ENCODE measurements around the gene NEMP2.
"Not testable (repeated sequence)": the region's sequence is repeated elsewhere in the genome, so short reads cannot be mapped to it uniquely, and the experiment has no call there.

NEMP2 gene

DNA sequence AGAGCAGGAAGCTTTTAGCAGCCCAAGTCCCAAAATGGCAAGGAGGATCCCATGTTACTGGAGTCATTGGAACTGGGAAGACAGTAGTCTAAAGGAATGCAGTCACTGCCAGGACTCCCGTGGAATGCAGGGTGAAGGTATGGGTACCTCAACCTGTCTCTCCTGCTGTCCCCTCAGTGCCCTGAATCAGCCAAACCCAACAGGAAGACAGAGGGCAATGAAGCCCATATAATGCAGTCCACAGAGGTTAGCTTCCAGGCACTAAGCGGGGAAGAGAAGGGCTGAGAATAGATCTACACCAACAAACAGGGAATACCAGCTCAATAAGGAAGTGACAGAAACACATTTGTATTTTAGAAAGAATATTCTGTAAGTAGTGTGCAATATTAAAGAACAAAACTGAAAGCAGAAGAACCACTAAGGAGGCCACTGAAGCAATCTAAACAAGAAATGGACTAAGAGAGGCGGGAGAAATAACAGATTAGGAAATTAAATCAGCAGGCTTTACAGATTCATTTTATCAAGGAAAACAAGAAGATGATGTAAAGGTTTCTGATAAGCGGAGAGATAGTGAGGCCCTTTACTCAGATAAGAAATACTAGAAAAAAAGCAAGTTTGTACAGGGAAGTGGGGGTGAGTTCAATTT, 8.3 kb downstream of the NEMP2 start:
- DNase-seq (ENCODE audit: low read depth in 2 of 2), result no peak

- DNase-seq (ENCODE audit: low read depth in 2 of 2), result no peak
These were observed 9.6 kb downstream of the NEMP2 start for GRCh38 chr2:190524928-190525327.

DNA sequence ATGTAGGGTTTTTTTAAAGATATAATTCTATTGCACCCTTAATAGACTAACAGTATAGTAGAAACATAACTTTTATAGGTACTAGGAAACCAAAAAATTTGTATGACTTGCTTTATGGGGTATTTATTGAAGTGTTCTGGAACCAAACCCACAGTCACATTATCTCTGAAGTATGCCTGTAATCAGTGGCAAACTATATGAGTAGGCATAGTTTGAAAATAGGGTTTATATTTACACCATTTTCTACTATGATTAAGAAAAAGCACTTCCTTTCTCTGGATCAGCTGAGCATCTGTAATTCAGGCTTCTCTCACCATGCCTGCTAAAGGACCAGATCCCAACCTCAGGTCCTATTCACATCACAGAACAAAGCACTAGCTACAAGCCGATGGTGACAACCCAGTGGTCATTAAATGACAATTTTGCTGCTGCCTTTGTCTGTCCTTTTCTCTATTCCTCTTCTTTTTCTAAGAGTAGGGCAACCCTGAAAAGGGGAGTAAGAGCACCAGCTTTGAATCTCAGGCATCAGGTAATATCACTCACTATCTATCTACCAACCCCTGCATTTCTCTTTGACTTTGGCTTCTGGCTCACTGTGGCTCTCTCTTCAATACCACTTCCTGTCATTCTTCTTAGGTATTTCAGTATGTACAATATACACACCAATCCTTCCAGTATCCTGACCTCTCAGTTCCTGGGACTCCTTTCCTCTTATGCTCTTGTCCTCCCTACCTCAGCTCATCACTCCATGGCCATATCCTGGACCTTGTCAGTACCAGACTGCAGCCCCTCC, 14.4 kb downstream of the NEMP2 start:
- no peak for DNase-seq (ENCODE audit: low read depth in 2 of 2)

DNA sequence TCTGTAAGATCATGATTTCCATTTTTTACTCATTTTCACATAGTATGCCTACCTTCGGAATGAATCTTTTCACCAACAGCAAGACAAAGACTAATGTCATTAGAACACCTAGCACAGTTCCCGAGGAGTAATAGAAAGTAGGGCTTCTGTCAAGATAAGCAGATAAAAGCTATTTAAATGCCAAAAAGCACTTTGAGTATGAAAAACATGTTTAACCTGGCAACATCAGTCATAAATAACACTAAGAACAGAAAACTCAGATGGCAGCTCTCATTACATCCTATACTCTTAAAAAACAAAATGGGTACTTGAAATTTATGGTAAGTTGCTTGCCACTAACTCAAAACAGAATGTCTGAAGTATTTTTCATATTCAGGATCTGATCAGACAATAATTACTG, 17.1 kb downstream of the NEMP2 start:
- DNase-seq (ENCODE audit: low read depth in 2 of 2), result no peak

DNA sequence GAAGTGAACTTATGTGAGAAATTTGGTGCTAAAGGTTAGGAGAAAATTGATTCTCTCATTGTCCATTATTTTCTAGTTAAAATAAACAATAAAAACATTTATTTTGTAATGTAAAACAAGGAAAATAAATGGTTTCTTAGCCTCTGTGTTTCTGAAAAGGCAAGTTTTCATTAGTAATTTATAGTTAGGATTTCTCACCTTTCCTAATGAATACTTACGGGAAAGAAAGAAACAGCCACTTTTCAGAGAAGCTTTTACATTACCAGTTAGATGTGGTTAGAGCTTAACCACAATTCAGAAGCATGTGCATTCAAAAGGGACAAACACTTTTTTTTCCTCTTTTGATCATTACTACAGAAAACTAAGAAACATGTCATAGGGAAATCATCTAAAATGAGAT, 18.8 kb downstream of the NEMP2 start:
- DNase-seq (ENCODE audit: low read depth in 2 of 2), result no peak

DNA sequence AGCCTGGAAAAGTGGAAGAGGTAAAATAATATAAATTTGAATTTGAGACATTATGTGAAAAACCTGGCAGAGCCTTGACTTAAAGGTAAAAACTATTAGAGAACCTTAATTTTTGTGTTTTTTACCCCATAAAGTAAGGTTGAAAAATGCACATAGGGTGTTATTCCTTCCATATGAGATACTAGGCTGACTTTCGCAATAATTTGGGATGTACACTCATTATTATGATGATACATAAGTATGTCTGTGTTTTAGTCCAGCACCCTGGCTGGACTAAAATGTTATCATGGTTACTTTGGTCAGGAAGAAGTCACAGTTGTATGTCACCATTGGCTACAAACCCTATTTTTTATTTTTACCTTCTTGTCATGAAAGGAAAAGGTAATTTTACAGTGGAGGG, 19.8 kb downstream of the NEMP2 start:
- DNase-seq (ENCODE audit: low read depth in 2 of 2), result no peak

- no peak for DNase-seq (ENCODE audit: low read depth in 2 of 2)
These were observed 20.6 kb downstream of the NEMP2 start for GRCh38 chr2:190513877-190514276.

- no peak for DNase-seq (ENCODE audit: low read depth in 2 of 2)
These were observed 21.9 kb downstream of the NEMP2 start for GRCh38 chr2:190512539-190513095.

DNA sequence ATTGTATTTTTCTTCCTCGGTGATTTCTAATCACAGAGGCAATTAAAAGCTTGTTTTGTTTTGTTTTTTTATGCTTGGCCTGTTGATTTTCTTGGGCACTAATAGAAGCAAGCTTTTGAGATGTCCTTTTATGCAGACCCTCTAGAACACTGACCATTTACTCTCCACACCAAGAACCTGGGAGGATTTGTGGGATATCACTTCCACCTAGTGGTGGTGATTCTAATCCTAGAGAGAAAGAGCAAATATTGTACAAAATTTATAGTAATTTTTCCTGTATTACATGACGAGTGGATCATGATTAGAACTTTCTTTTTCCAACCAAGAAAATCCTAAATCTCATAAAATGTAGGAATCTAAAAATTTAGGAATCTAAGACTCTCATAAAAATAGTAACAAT, 23.4 kb downstream of the NEMP2 start:
- no peak for DNase-seq (ENCODE audit: low read depth in 2 of 2)

- DNase-seq (ENCODE audit: low read depth in 2 of 2), result not testable (repeated sequence)
These were observed 24.6 kb downstream of the NEMP2 start for GRCh38 chr2:190509895-190510294.

DNA sequence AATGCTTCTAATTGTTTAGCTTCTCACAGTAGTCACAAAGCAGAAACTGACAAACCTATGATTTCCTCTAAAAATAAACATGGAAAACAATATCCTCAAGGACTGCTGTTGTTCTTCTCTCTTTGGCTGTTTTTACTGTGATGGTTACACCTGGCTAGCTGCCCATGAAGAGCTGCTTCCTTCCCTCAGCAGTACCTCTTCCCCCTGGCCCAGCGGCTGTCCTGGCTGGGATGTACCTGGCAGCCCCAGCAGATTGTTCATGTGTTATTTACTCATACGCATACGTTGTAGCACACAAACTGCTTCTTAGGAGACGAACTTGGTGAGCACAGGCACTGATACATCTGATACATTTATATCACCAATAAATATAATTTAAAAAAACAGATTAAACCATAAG, 27.4 kb downstream of the NEMP2 start:
- DNase-seq (ENCODE audit: low read depth in 2 of 2), result no peak

DNA sequence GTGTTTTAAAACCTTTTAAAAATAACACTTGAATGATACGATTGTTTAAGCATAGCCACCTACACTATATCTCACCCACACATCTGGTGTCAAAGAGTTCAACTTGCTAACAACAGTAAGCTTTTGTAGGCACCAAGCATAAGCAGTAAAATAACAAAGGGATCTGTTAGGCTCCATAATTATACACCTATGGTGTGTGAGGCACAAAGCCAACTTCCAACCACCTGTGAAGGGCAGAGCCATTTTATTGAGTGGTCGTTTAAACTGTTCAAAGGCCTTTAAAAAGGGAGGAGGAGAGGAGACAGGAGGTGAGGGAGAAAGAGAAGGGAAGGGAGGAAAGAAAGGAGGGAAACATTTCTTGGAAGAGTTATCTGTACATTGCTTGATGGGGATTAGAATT, 27.9 kb downstream of the NEMP2 start:
- no peak for DNase-seq (ENCODE audit: low read depth in 2 of 2)

GRCh38 chr2:190505696-190506095, 28.8 kb downstream of the NEMP2 start:
- no peak for DNase-seq (ENCODE audit: low read depth in 2 of 2)

DNA sequence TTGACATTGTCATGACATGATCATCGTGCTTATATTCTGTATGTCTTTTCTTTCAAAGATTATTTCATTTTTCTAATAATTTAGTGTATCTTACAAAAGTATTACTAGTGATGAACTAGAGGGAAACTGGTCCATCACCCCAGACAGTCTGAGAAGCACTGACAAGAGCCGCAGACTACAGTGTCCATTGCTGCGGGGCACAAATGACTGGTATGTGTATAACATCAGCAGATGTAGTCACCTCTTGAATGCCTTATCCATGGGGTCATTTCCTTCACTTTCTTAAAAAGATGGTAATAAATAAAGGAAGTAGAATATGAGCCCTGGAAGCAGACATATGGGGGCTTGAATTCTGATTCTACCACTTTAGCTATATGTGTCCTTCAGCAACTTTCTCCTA, 29.6 kb downstream of the NEMP2 start:
- DNase-seq (ENCODE audit: low read depth in 2 of 2), result no peak

GRCh38 chr2:190503088-190503487, 31.4 kb downstream of the NEMP2 start:
- no peak for DNase-seq (ENCODE audit: low read depth in 2 of 2)

- DNase-seq (ENCODE audit: low read depth in 2 of 2), result no peak
These were observed 32.7 kb downstream of the NEMP2 start for GRCh38 chr2:190501702-190502407.

GRCh38 chr2:190501231-190501630, 33.3 kb downstream of the NEMP2 start:
- no peak for DNase-seq (ENCODE audit: low read depth in 2 of 2)

GRCh38 chr2:190500054-190500502, 34.4 kb downstream of the NEMP2 start:
- DNase-seq (ENCODE audit: low read depth in 2 of 2), result no peak

- no peak for DNase-seq (ENCODE audit: low read depth in 2 of 2)
These were observed 35.2 kb downstream of the NEMP2 start for GRCh38 chr2:190499273-190499672.

DNA sequence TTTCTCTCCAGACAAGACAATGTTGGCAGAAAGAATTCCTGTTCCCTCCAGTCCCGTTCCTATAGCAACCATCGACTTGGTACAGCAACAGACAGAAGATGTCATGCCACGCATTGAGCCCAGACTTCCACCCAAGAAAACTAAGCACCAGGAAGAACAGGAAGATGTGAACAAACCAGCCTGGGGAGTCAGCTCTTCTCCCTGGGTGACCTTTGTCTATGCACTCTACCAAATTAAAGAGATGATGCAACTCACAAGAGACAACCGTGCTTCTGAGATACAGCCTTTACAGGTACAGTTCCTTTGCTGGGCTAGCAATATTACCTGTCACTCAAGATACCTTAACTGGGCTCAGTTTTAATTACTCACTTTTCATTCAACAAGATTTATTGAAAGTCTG, 37.1 kb downstream of the NEMP2 start:
- DNase-seq (ENCODE audit: low read depth in 2 of 2), result no peak

- DNase-seq (ENCODE audit: low read depth in 2 of 2), result not testable (repeated sequence)
These were observed 39.8 kb downstream of the NEMP2 start for GRCh38 chr2:190494600-190495227.

- no peak for DNase-seq (ENCODE audit: low read depth in 2 of 2)
These were observed 41.4 kb downstream of the NEMP2 start for GRCh38 chr2:190493095-190493494.
